Mesendoderm (in vitro differentiated cells): ENCODE results near the gene PYY.
"Not testable (repeated sequence)": the region's sequence is repeated elsewhere in the genome, so short reads cannot be mapped to it uniquely, and the experiment has no call there.

Experiments
- DNase-seq: peaks from one replicate; pipeline ENCODE4 v3.0.0; 2013
- H2AK5ac ChIP-seq: 2 replicates; pipeline ENCODE4 v1.6.1; 2013; ENCODE audit warnings: low read length, inconsistent platforms
- H2BK120ac ChIP-seq: 2 replicates; pipeline ENCODE4 v1.6.1; 2013; ENCODE audit warnings: low read depth, mild to moderate bottlenecking, low read length, moderate library complexity, mixed read lengths
- H2BK15ac ChIP-seq: replicated peaks from 2 replicates; pipeline ENCODE4 v1.6.1; 2013; ENCODE audit warnings: low read depth, mild to moderate bottlenecking, moderate library complexity
- H2BK5ac ChIP-seq: 2 replicates; pipeline ENCODE4 v1.6.1; 2013; ENCODE audit warnings: low read length, inconsistent platforms
- H3K18ac ChIP-seq: 2 replicates; pipeline ENCODE4 v1.6.1; 2013; ENCODE audit warnings: mild to moderate bottlenecking, low read length, mixed read lengths
- H3K23ac ChIP-seq: one replicate; pipeline ENCODE4 v1.6.1; 2013; ENCODE audit warnings: low read length
- H3K27ac ChIP-seq: 2 replicates; pipeline ENCODE4 v1.5.1; 2013; ENCODE audit warnings: low read depth, mild to moderate bottlenecking, inconsistent platforms, low read length, moderate library complexity
- H3K27me3 ChIP-seq: 2 replicates; pipeline ENCODE4 v1.6.1; 2013; ENCODE audit warnings: low read length, control low read depth, mild to moderate bottlenecking, inconsistent platforms; ENCODE audit not compliant: insufficient read depth, poor library complexity
- H3K36me3 ChIP-seq: 2 replicates; pipeline ENCODE4 v1.6.1; 2013; ENCODE audit warnings: low read length, inconsistent platforms; ENCODE audit not compliant: control insufficient read depth, insufficient read depth
- H3K4ac ChIP-seq: one replicate; pipeline ENCODE4 v1.6.1; 2013; ENCODE audit warnings: low read depth, mild to moderate bottlenecking, low read length, moderate library complexity
- H3K4me1 ChIP-seq: 2 replicates; pipeline ENCODE4 v1.6.1; 2013; ENCODE audit warnings: low read depth, low read length, inconsistent platforms; ENCODE audit not compliant: control insufficient read depth
- H3K4me2 ChIP-seq: 2 replicates; pipeline ENCODE4 v1.6.1; 2013; ENCODE audit warnings: low read length
- H3K4me3 ChIP-seq: 2 replicates; pipeline ENCODE4 v1.5.1; 2013; ENCODE audit warnings: mild to moderate bottlenecking, low read length
- H3K56ac ChIP-seq: one replicate; pipeline ENCODE4 v1.6.1; 2013; ENCODE audit warnings: low read length
- H3K79me1 ChIP-seq: 2 replicates; pipeline ENCODE4 v1.6.1; 2013; ENCODE audit warnings: low read length, inconsistent platforms
- H3K79me2 ChIP-seq: 2 replicates; pipeline ENCODE4 v1.6.1; 2013; ENCODE audit warnings: mild to moderate bottlenecking, low read length; ENCODE audit not compliant: control insufficient read depth, insufficient read depth
- H3K9ac ChIP-seq: 2 replicates; pipeline ENCODE4 v1.6.1; 2013; ENCODE audit warnings: low read length, inconsistent platforms
- H4K5ac ChIP-seq: one replicate; pipeline ENCODE4 v1.6.1; 2013; ENCODE audit warnings: low read length
- H4K8ac ChIP-seq: one replicate; pipeline ENCODE4 v1.6.1; 2013; ENCODE audit warnings: low read depth, mild to moderate bottlenecking, control low read depth, low read length, moderate library complexity
- WGBS: extraction: QIAGEN DNeasy Blood & Tissue Kit; methylation state at CpG from one replicate; pipeline ENCODE4 v1.1.7; 2013; ENCODE audit warnings: low lambda C conversion rate, missing lambda C conversion rate; ENCODE audit not compliant: insufficient coverage; ENCODE audit errors: extremely low coverage; 5-methylcytosine and 5-hydroxymethylcytosine counted together

Gene PYY

DNA sequence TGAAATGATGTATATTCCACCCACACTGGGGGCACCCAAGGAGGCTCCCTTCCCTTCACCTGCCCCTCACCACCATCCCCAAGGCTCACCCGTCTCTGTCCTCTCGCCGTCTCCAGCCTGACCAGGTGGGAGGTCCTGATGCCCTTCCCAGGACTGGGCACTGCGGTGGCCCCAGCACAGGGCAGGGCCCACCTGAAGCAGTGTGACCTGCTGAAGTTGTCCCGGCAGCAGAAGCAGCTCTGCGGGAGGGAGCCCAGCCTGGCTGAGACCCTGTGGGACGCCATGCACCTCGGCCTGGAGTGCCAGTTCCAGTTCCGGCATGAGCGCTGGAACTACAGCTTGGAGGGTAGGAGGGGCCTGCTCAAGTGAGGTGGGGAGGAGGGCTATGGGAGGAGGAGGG, 21.4 kb downstream of the PYY start:
- Histone ChIP-seq H3K56ac (no peak overlapping the region), H3K4me1 (no peaks in the 10 kb centered on the region), H3K23ac (no peak overlapping the region), H3K27me3 (no peaks in the 10 kb centered on the region), H4K5ac (no peak overlapping the region), H3K4ac (no peak overlapping the region), H3K79me1 (no peaks in the 10 kb centered on the region), H3K4me2 (no peak overlapping the region), H2AK5ac (no peak overlapping the region), H3K4me3 (no peak overlapping the region), H3K27ac (no peak overlapping the region), H3K18ac (no peak overlapping the region), H2BK5ac (no peak overlapping the region), H3K9ac (no peak overlapping the region), H2BK120ac (no peak overlapping the region), H3K79me2 (no peaks in the 10 kb centered on the region), H2BK15ac (no peak overlapping the region), H3K36me3 (no peaks in the 10 kb centered on the region), H4K8ac (no peak overlapping the region)
- no CpG with 5 or more reads among the region's 10 CpGs for WGBS
- DNase-seq = no peak

DNA sequence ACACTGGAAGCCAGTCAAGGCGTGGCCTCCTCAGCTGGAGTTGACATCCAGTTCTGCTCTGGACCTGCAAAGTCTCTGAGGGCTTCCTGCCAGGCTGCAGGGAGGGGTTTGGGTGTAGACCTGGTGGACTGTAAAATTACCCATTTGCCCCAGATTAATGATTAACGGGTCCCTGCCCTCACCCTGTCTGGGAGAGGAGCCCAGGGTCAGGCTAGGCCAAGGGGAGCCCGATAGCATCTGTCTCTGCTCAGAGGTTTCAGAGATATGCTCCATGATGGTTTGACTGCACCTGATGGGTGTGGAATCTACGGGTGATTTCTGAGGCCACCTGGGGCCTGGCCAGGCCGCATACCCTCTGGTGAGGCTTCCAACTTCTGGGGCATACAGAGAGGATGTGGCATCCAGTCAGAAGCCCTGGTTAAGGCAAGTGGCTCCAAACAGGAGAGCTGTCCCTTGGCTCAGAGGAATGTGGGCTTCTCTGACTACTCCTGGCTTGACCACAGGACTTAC, 22.6 kb downstream of the PYY start:
- H2BK5ac ChIP-seq = no peak overlapping the region
- H3K9ac ChIP-seq = no peak overlapping the region
- no peak overlapping the region for H3K4me3 ChIP-seq
- no peak overlapping the region for H4K8ac ChIP-seq
- H3K18ac ChIP-seq = no peak overlapping the region
- no peak overlapping the region for H3K23ac ChIP-seq
- no peak overlapping the region for H2BK15ac ChIP-seq
- H3K79me1 ChIP-seq = no peaks in the 10 kb centered on the region
- H3K56ac ChIP-seq = no peak overlapping the region
- no peak for DNase-seq
- H3K27me3 ChIP-seq = peaks cover 5% of the 10 kb centered on the region
- no peak overlapping the region for H2AK5ac ChIP-seq
- H2BK120ac ChIP-seq = no peak overlapping the region
- H3K27ac ChIP-seq = no peak overlapping the region
- H3K4me1 ChIP-seq = no peaks in the 10 kb centered on the region
- no peak overlapping the region for H3K4me2 ChIP-seq
- no peaks in the 10 kb centered on the region for H3K79me2 ChIP-seq
- no peaks in the 10 kb centered on the region for H3K36me3 ChIP-seq
- no CpG with 5 or more reads among the region's 5 CpGs for WGBS
- H3K4ac ChIP-seq = no peak overlapping the region
- H4K5ac ChIP-seq = no peak overlapping the region

DNA sequence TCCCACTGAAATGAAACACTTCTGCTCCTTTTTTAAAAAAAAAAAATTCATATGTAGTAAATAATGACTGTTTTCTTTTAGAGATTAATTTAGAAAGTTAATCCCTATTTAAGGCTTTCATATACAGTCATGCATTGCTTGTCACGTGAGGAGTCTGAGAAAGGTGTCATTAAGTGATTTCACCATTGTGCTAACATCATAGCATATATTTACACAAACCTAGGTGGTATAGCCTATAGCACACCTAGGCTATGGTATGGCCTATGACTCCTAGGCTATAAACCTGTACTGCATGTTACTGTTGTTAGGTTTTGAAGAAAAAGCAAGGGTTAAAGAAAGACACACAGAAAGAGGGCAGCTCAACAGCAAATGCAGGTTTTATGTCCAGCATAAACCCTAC, 25.1 kb downstream of the PYY start:
- H3K27ac ChIP-seq = no peak overlapping the region
- H4K8ac ChIP-seq = no peak overlapping the region
- H3K9ac ChIP-seq = no peak overlapping the region
- no peak overlapping the region for H3K4me3 ChIP-seq
- no peak overlapping the region for H3K56ac ChIP-seq
- H3K79me2 ChIP-seq = no peaks in the 10 kb centered on the region
- H3K4me2 ChIP-seq = no peak overlapping the region
- DNase-seq = no peak
- H4K5ac ChIP-seq = no peak overlapping the region
- no peak overlapping the region for H3K23ac ChIP-seq
- no peak overlapping the region for H2BK5ac ChIP-seq
- no peak overlapping the region for H2BK15ac ChIP-seq
- H3K4ac ChIP-seq = no peak overlapping the region
- peaks cover 5% of the 10 kb centered on the region for H3K27me3 ChIP-seq
- no peaks in the 10 kb centered on the region for H3K36me3 ChIP-seq
- H3K4me1 ChIP-seq = no peaks in the 10 kb centered on the region
- H3K79me1 ChIP-seq = no peaks in the 10 kb centered on the region
- H2BK120ac ChIP-seq = no peak overlapping the region
- H3K18ac ChIP-seq = no peak overlapping the region
- WGBS = no CpG with 5 or more reads among the region's 1 CpG
- H2AK5ac ChIP-seq = no peak overlapping the region

DNA sequence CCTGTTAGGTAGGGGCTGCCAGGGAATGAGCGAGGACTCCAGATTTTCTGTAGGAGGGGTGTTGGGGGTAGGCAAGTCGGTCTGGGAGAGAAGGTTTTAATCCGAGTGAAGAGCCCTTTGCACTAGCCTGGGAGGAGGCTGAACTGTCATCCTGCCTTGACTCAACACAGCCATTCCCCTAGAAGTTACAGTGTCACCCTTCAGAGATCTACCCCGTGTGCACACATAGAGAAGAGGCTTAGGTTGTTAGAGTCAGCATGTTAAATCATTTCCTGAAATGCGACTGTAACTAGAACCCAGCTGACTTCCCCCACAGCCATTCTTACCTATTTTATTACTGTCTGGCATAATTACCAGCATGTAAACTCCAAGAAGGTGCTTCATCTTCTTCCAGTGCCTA, 25.8 kb downstream of the PYY start:
- no CpG with 5 or more reads among the region's 5 CpGs for WGBS
- H3K27me3 ChIP-seq = not testable (repeated sequence)

DNA sequence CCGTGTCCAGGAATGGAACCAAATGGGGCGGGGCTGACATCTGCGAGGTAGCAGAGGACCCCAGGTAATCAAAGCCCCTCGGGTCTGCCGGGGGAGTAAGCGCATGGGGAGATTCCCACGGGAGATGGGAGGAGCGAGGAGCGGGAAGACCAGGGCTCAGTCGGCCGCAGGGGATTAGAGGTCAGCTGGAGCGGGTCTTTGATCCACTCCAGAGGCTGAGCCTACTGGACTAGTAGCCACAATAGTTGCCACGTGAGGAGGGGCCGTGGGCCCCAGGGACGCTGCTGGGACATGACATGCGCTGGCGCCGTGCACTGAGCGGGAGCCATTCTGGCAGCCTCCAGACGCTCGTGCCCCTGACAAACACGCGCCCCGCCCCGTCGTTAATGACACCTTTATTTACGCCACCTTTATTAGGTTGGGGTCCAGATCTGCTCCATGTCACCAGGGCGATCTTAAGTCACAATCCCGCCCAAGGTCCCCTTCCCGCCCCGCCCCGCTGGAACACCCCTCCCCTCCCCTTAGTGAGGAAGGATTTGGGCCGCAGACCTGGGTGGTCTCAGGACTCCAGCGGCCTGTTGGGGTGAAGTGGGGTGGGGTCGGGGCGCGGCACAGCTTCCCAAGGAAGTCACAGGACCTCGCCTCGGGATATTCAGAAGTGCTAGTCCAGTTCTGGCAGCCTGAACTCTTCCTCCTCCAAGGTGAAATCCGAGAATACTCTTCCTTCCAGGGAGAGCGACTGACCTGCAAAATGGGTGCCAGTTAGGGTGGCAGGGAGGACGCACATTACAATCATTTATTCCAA, 26.5 kb downstream of the PYY start:
- Histone ChIP-seq H3K4me1 (no peaks in the 10 kb centered on the region), H3K18ac (no peak overlapping the region), H2AK5ac (no peak overlapping the region), H3K4ac (no peak overlapping the region), H3K9ac (no peak overlapping the region), H3K79me2 (no peaks in the 10 kb centered on the region), H3K4me3 (no peak overlapping the region), H3K27ac (no peak overlapping the region), H3K27me3 (peaks cover 5% of the 10 kb centered on the region), H4K5ac (no peak overlapping the region), H2BK15ac (no peak overlapping the region), H3K79me1 (no peaks in the 10 kb centered on the region), H3K56ac (peak overlapping the region; percentile 49), H3K36me3 (no peaks in the 10 kb centered on the region), H2BK120ac (no peak overlapping the region), H2BK5ac (no peak overlapping the region), H3K4me2 (peak overlapping the region; percentile 8), H4K8ac (no peak overlapping the region), H3K23ac (no peak overlapping the region)
- DNase-seq = no peak
- WGBS = no CpG with 5 or more reads among the region's 42 CpGs

More for the DNA sequence above, 25.8 kb downstream of the PYY start:
- H2BK5ac ChIP-seq, H3K18ac ChIP-seq, H3K4ac ChIP-seq, H3K36me3 ChIP-seq, H3K4me3 ChIP-seq, H4K5ac ChIP-seq, H2BK120ac ChIP-seq, H4K8ac ChIP-seq, H2AK5ac ChIP-seq, H3K4me2 ChIP-seq, H3K79me2 ChIP-seq, H3K56ac ChIP-seq, H3K4me1 ChIP-seq, H2BK15ac ChIP-seq, H3K23ac ChIP-seq, H3K9ac ChIP-seq, DNase-seq, H3K27ac ChIP-seq, H3K79me1 ChIP-seq: not testable (repeated sequence)

DNA sequence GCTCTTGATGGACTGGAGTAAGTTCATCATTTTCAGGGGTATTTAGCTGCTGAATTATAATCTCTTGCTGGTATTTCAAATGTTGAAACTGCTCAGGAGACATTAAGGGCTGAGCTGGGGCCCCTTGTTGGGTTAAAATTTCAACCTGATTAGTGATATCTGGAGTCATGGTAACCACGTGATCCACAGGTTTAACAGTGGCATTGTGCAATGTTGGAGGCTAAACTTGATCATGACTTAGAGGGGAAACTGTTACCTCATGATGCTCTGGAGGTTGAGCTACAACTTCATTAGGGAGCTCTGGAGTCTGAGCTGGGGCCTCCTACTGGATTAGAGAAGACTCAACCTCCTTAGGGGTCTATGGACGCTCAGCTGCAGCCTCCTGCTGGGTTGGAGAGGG, 29.2 kb downstream of the PYY start:
- no peak overlapping the region for H3K4me2 ChIP-seq
- H3K4me3 ChIP-seq = no peak overlapping the region
- no peaks in the 10 kb centered on the region for H3K79me1 ChIP-seq
- H3K56ac ChIP-seq = no peak overlapping the region
- no peak overlapping the region for H3K9ac ChIP-seq
- no peak overlapping the region for H4K8ac ChIP-seq
- H2BK120ac ChIP-seq = no peak overlapping the region
- H3K36me3 ChIP-seq = no peaks in the 10 kb centered on the region
- H3K18ac ChIP-seq = no peak overlapping the region
- no peak overlapping the region for H3K27ac ChIP-seq
- no CpG with 5 or more reads among the region's 2 CpGs for WGBS
- H3K4ac ChIP-seq = no peak overlapping the region
- H3K79me2 ChIP-seq = no peaks in the 10 kb centered on the region
- H3K23ac ChIP-seq = no peak overlapping the region
- no peak overlapping the region for H2BK5ac ChIP-seq
- no peak overlapping the region for H2BK15ac ChIP-seq
- H3K4me1 ChIP-seq = no peaks in the 10 kb centered on the region
- H3K27me3 ChIP-seq = peaks cover 5% of the 10 kb centered on the region
- H2AK5ac ChIP-seq = no peak overlapping the region
- DNase-seq = no peak
- no peak overlapping the region for H4K5ac ChIP-seq
